NCI-H1694 treated with DMSO at 0.1 percent for 48 hours (cell line): ENCODE measurements around the gene HRH1.
"Not testable (repeated sequence)": the region's sequence is repeated elsewhere in the genome, so short reads cannot be mapped to it uniquely, and the experiment has no call there.

Experiments used
- DNase-seq: peaks from one replicate; lab custom pipeline; 2025; lab: John Stamatoyannopoulos, UW

HRH1 gene

GRCh38 chr3:11205881-11206280 lies 51.6 kb downstream of the HRH1 start:
- not testable (repeated sequence) for DNase-seq

GRCh38 chr3:11206316-11206715 lies 52.0 kb downstream of the HRH1 start:
- DNase-seq, result no peak

- no peak for DNase-seq
These were observed 52.7 kb downstream of the HRH1 start for GRCh38 chr3:11206953-11207352.

DNA sequence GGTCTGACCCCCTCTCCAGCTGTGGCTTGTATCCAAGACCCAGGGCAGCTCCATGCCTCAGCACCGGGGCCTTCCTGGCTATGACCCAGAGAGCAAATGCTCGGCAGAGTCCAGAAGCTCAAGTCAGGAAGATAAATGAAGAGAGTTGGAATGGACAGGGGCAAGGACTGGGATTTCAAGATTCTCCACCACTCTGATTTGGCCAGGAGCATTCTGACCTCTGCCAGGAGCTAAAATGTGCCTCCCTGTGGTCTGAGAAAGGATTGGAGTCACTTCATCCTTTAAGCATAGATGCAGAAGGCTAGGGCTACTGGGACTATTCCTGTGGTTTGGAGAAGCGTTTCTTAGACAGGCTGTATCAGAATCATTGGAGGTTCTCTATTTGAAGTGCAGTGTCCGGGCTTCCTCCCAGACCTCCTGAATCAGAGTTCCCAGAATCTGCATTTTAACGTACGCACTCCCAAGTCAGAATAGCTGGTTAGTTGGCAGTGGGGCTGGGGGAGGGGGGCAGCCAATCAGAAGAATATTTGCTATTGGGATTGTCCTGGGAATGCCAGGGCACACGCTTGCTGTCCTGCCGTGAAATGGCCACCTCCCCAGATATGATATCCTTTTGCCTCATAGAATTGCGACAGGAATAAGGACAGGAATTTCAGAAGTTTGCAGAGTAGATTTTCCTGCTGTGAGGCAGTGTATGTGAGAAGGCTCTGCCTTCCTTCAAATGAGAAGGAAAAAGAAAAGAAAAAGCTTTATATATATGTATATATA lies 57.4 kb downstream of the HRH1 start:
- DNase-seq, result no peak

DNA sequence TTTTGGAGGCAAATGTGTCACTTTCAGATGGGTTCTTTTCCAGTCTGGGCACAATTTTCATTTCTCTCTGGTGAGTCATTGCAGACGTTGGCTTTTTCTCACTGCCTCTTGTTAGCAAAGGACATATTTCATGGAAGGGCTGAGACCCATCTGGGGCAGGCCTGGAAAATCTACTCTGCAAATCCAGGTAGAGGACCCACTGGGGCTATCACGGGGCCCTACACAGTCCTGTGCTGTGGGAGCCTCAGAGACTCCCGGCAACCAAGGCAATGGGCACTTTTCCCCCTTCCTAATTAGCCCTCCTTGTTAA lies 58.0 kb downstream of the HRH1 start:
- no peak for DNase-seq

- no peak for DNase-seq
These were observed 58.5 kb downstream of the HRH1 start for GRCh38 chr3:11212784-11213183.

DNA sequence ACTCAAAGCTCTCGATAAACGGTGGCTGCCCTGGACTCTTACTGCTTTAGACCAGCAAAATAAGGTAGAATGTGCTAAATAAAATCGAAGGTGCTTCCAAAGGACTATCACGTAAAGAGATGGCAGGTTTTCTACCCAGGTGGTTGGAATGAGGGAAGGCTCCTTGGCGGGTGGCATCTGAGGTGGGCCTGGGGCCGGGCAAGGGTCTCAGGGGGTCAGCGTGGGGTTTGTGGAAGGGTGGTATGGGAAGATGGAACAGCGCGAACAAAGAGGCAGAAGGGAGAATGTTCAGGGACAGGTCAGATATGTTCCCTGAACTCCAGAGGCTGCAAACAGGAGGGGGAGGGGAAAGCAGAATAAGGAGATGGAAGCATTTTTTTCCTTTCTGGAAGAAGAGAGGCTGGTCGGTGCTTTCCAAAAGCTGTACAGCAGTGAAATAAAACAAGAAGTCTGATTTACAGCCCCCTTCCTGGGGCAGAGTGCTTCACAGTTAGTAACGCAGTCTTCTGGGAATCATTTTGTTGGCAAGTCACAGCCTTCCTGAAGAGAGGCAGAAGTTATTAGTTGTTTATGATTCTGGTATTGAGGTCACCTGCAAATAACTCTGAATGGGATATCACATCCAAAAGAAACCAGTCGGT lies 59.6 kb downstream of the HRH1 start:
- DNase-seq, result no peak

DNA sequence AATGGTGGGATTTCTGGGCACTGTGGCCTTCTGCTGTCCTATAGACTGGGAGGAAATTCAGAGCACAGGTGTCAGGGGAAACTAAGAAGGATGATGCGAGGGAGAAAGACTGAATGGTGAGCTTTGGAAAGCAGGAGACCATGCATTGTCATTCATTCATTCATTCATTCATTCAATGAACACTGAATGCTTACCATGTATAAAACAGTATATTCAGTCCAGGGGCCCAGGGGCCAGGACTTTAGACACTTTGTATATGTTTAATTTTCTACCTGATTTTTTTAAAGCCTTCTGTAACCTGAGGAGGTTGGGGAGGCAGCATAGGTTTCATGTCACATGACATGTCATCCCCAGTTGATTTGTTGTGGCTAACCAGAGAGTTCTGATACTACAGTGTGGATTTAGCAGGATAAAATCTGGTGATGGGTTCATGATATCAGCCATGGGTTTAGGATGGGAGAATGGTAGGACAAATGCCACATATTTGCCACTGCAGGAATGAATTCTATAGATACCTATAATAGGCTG lies 60.2 kb downstream of the HRH1 start:
- no peak for DNase-seq

DNA sequence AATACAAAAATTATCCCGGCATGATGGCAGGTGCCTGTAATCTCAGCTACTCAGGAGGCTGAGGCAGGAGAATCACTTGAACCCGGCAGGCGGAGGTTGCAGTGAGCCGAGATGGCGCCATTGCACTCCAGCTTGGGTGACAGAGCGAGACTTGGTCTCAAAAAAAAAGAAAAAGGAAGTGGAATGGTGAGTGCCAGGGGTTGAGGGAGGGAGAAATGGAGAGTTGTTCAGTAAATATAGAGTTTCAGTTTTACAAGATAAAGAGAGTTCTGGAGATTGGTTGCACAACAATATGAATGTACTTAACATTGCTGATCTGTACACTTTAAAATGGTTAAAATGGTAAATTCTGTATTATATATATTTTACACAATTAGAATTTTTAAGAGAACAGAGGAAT lies 63.1 kb downstream of the HRH1 start:
- not testable (repeated sequence) for DNase-seq

DNA sequence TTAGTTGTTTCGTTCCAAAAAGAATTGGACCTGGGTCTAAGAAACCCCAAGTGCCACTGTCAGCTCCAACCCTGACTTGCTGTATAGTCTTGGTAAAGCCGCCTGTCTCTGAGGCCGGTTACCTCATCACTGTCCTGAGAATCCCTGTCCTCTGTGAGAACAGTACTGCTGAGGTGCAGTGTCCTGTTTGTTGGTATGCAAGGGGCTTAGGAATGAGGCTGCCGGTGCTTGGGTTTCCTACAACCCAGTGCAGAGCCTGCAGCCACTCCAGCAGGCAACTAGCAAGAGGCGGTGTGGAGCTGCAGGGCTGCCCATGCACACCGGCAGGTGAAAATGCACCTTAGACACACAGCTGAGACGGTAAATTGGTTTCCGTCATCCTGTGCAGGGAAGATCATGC lies 65.9 kb downstream of the HRH1 start:
- no peak for DNase-seq

- DNase-seq, result no peak
These were observed 67.6 kb downstream of the HRH1 start for GRCh38 chr3:11221818-11222415.

- DNase-seq, result no peak
These were observed 69.7 kb downstream of the HRH1 start for GRCh38 chr3:11224010-11224409.

GRCh38 chr3:11224870-11225229 lies 70.6 kb downstream of the HRH1 start:
- no peak for DNase-seq

- no peak for DNase-seq
These were observed 71.7 kb downstream of the HRH1 start for GRCh38 chr3:11226042-11226370.

DNA sequence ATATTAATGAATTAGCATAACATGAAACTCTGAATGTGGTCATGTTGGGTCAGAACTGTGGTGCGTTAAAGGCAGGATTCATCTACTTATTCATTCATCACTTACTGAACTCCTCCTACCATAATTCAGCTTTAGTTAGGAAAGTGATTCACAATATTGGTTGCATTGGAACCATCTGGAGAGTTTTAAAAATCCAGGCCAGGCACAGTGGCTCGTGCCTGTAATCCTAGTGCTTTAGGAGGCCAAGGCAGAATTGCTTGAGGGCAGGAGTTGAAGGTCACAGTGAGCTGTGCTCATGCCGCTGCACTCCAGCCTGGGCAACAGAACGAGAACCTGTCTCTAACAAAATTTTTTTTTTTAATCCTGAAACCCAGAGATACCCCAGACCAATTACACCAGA lies 73.7 kb downstream of the HRH1 start:
- DNase-seq, result no peak

DNA sequence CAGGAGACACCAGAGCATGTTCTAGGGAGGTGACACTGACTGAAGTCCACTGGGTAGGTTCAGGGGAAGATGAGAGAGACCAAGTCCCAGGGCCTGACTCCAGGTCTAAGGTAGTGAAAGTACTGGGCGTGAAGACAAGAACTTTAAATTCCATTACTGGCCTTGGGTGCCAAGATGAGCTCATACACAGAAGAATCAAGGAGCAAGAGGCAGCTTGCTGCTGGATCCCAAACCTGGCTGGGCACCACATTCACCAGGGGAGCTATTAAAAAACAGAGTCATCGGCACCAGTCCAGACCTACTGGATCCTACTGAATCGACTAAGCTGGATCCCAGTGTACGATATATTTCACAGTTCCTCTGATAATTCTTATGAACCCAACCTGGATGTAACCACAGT lies 75.8 kb downstream of the HRH1 start:
- DNase-seq, result no peak

DNA sequence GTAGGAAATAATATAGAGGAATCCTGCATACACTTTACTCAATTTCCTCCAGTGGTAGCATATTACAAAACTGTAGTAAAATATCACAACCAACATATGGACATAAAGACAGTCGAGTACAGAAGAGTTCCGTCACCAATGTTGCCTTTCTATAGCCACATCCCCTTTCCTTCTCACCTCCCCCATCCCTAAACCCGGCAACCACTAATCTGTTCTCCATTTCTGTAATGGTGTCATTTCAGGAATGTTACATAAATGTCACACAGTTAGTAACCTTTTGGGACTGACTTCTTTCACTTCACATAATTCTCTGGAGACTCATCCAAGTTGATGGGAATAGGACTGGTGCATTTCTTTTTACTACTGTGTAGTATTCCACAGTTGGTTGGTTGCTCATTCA lies 76.5 kb downstream of the HRH1 start:
- no peak for DNase-seq

- no peak for DNase-seq
These were observed 81.1 kb downstream of the HRH1 start for GRCh38 chr3:11235385-11235784.

DNA sequence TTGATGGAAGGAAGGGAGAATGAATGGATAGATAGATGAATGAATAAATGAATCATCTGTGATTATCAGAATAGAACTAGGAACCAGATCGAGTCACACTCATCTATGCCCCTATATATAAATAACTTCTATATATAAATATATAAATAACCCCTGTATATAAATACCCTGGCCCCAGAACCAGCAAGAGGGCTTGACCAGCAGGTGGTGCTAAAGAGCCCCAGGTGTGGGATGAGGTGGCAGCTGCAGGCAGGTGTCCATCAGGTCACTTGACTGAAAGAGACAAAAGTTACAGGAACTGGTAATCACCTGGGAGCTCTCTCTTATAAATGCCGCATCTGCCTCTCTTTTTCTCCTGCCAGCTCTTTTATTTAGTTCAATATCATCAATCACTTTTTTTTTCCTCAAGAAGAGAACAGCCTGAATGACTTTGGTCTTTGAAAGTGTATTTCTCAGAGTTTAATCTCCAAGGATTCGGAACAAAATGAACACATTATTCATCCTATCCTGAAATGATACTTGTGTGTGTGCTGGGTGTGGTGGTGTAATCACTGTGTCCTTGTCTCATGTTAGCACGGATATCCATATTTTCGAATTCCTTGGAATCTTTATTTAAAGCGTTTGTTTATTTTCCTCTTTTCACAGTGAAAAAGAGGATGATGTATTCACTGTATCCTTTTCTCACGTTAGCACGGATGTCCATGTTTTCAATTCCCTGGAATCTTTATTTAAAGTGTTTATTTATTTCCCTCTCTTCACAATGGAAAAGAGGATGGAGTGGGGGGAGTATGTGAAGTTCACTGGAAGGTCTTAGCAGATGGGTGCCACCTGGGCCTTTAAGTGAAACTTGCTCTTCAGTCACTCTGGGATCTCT lies 82.5 kb downstream of the HRH1 start:
- DNase-seq, result peak; percentile 13

- DNase-seq, result no peak
These were observed 83.8 kb downstream of the HRH1 start for GRCh38 chr3:11238060-11238459.

DNA sequence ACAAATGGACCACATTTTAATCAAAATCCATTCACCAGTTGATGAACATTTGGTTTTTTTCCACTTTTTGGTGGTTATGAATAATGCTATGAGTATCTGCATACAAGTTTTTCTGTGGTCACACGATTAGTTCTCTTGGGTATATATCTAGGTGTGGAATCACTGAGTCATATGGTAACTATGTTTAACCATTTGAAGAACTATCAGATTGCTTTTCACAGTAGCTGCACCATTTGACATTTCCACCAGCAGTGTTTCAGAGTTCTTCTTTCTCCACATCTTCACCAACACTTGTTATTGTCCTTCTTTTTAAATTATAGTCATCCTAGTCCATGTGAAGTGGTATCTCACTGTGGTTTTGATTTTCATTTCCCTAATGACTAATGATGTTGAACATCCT lies 84.6 kb downstream of the HRH1 start:
- DNase-seq, result no peak

- no peak for DNase-seq
These were observed 85.5 kb downstream of the HRH1 start for GRCh38 chr3:11239796-11240195.

DNA sequence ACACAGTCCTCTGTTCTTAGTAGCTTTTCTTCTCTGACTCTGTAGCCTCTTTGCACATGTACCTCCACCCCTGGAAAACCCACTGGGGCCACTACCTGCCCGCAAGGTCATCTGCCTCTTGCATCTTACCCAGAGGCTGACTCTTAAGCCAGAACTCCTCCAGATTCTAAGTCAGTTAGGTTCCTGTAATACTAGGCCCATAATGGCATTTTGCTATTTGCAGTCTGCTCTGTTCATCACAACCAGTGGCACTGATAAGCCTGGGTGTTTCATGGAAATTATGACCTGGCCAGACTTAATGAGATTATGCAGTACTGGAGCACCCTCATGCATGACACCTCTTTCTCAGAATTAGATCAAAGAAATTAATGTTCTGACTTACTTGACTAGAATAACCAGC lies 86.2 kb downstream of the HRH1 start:
- DNase-seq, result no peak
